ENCODE data around the gene KLHL28.

GRCh38 chr14:44880791-44881190 lies 81.0 kb downstream of the KLHL28 start:
- no peak for TF ChIP-seq CTCF (IDR thresholded peaks at IDR 0.05)
- TF ChIP-seq ZFX (IDR thresholded peaks at IDR 0.05; ENCODE audit: borderline replicate concordance): no peak
